Endodermal cell (in vitro differentiated cells): ENCODE measurements around the gene USP27X. TPM values are rescaled to one million over a fixed set of nuclear protein-coding genes. Genes with fewer than 3 reads are reported as not detected.
A peak's percentile ranks its signal among the peaks of the same experiment; 100 is the strongest.

ENCODE experiments used
- DNase-seq: peaks from one replicate; pipeline ENCODE4 v3.0.0-alpha.2; 2017
- H3K27ac ChIP-seq: 2 replicates; pipeline ENCODE4 v1.5.1; 2013; ENCODE audit warnings: mild to moderate bottlenecking, low read depth, low read length, moderate library complexity
- H3K27me3 ChIP-seq: 2 replicates; pipeline ENCODE4 v1.6.1; 2013; ENCODE audit warnings: mild to moderate bottlenecking, low read length, moderate library complexity; ENCODE audit not compliant: insufficient read depth, control insufficient read depth, poor library complexity, severe bottlenecking
- H3K36me3 ChIP-seq: 2 replicates; pipeline ENCODE4 v1.7.0; 2013; ENCODE audit warnings: mild to moderate bottlenecking, low read length, moderate library complexity; ENCODE audit not compliant: control insufficient read depth, insufficient read depth
- H3K4me1 ChIP-seq: one replicate; pipeline ENCODE4 v1.7.0; 2013; ENCODE audit warnings: low read length; ENCODE audit not compliant: control insufficient read depth, insufficient read depth
- H3K4me3 ChIP-seq: 2 replicates; pipeline ENCODE4 v1.5.1; 2013; ENCODE audit warnings: mild to moderate bottlenecking, low read length, moderate library complexity
- H3K9ac ChIP-seq: 2 replicates; pipeline ENCODE4 v1.6.1; 2013; ENCODE audit warnings: mild to moderate bottlenecking, low read length, moderate library complexity; ENCODE audit not compliant: poor library complexity, severe bottlenecking; ENCODE audit errors: extremely low read depth
- H3K9me3 ChIP-seq: 2 replicates; pipeline ENCODE4 v1.6.1; 2013; ENCODE audit warnings: mild to moderate bottlenecking, low read length, moderate library complexity; ENCODE audit not compliant: control insufficient read depth
- H3K27ac Mint-ChIP-seq: 2 replicates; pipeline ENCODE4 v1.8.0; 2020; ENCODE audit warnings: mixed read lengths
- H3K27me3 Mint-ChIP-seq: 2 replicates; pipeline ENCODE4 v1.8.0; 2021; ENCODE audit warnings: mild to moderate bottlenecking, mixed read lengths; ENCODE audit not compliant: insufficient read depth
- H3K36me3 Mint-ChIP-seq: 2 replicates; pipeline ENCODE4 v1.8.0; 2020; ENCODE audit warnings: low read depth, mixed read lengths
- H3K4me1 Mint-ChIP-seq: 2 replicates; pipeline ENCODE4 v1.8.0; 2020; ENCODE audit warnings: mixed read lengths
- H3K4me3 Mint-ChIP-seq: 2 replicates; pipeline ENCODE4 v1.8.0; 2020; ENCODE audit warnings: mild to moderate bottlenecking, moderate library complexity, mixed read lengths
- H3K9me3 Mint-ChIP-seq: 2 replicates; pipeline ENCODE4 v1.8.0; 2020; ENCODE audit warnings: mild to moderate bottlenecking, mixed read lengths
- CTCF ChIP-seq: fragments of 200-600 bp; sonication (generic); conservative IDR thresholded peaks from 2 replicates; pipeline ENCODE4 v1.5.0; 2021; ENCODE audit warnings: antibody characterized with exemption, mild to moderate bottlenecking
- WGBS, 2 experiments: methylation state at CpG; one replicate each; pipeline versions ENCODE4 v1.1.5 to v1.1.7; 2013; ENCODE audit warnings: missing lambda C conversion rate in 2 of 2, mixed read lengths in 1 of 2; ENCODE audit not compliant: insufficient coverage in 1 of 2, insufficient read length in 1 of 2; 5-methylcytosine and 5-hydroxymethylcytosine counted together
- total RNA-seq, 2 donors: library from RNA; stranded (reverse); fragmentation: NEBNext Ultra II Directional in 1 of 2; extraction: Animal tissue kit (Norgen Biotek cat#: 25700) in 1 of 2; gene quantifications; 2 replicates in 1 of 2; 3 replicates in 1 of 2; pipeline ENCODE4 v1.2.1, GENCODE V29; 2021

Gene USP27X
- total RNA-seq, 2 donors from 2014 or later = 7.1 to 8.2 TPM

- Histone ChIP-seq H3K9ac (no peak overlapping the region), H3K4me3 (peak overlapping the region; percentile 72), H3K9me3 (no peaks in the 10 kb centered on the region), H3K4me1 (no peaks in the 10 kb centered on the region), H3K27ac (no peak overlapping the region), H3K36me3 (no peaks in the 10 kb centered on the region), H3K27me3 (no peaks in the 10 kb centered on the region)
- H3K4me1 Mint-ChIP-seq = no peaks in the 10 kb centered on the region
- no peak overlapping the region for H3K27ac Mint-ChIP-seq
- H3K4me3 Mint-ChIP-seq = peak overlapping the region; percentile 67
- H3K27me3 Mint-ChIP-seq = peaks cover 7% of the 10 kb centered on the region
- H3K9me3 Mint-ChIP-seq = peaks cover 48% of the 10 kb centered on the region
- WGBS, 2 experiments = 33 to 100% methylated on average over 1 to 27 of the region's 28 CpGs
- no peak for TF ChIP-seq CTCF
- peaks cover 5% of the 10 kb centered on the region for H3K36me3 Mint-ChIP-seq
- peak; percentile 44 for DNase-seq
Observed at GRCh38 chrX:49878128-49878833, 1.0 kb upstream of the USP27X start.

GRCh38 chrX:49879656-49880277 lies 483 bp downstream of the USP27X start:
- Mint-ChIP-seq H3K9me3 (peaks cover 53% of the 10 kb centered on the region), H3K27me3 (peaks cover 7% of the 10 kb centered on the region), H3K27ac (no peak overlapping the region), H3K4me1 (no peaks in the 10 kb centered on the region), H3K36me3 (peaks cover 5% of the 10 kb centered on the region), H3K4me3 (peak overlapping the region; percentile 67)
- DNase-seq = no peak
- H3K27me3 ChIP-seq = no peaks in the 10 kb centered on the region
- H3K4me1 ChIP-seq = no peaks in the 10 kb centered on the region
- TF ChIP-seq CTCF = no peak
- no peak overlapping the region for H3K27ac ChIP-seq
- no peaks in the 10 kb centered on the region for H3K9me3 ChIP-seq
- H3K4me3 ChIP-seq = peak overlapping the region; percentile 83
- no peaks in the 10 kb centered on the region for H3K36me3 ChIP-seq
- 0 to 6% methylated on average over 1 to 47 of the region's 55 CpGs for WGBS, 2 experiments
- no peak overlapping the region for H3K9ac ChIP-seq

- Histone ChIP-seq H3K4me1 (no peaks in the 10 kb centered on the region), H3K27ac (no peak overlapping the region), H3K4me3 (peak overlapping the region; percentile 83), H3K9me3 (no peaks in the 10 kb centered on the region), H3K36me3 (no peaks in the 10 kb centered on the region), H3K9ac (no peak overlapping the region), H3K27me3 (no peaks in the 10 kb centered on the region)
- H3K27me3 Mint-ChIP-seq = peaks cover 7% of the 10 kb centered on the region
- no peak for DNase-seq
- no peaks in the 10 kb centered on the region for H3K4me1 Mint-ChIP-seq
- H3K27ac Mint-ChIP-seq = no peak overlapping the region
- H3K9me3 Mint-ChIP-seq = peaks cover 54% of the 10 kb centered on the region
- peak overlapping the region; percentile 67 for H3K4me3 Mint-ChIP-seq
- peaks cover 5% of the 10 kb centered on the region for H3K36me3 Mint-ChIP-seq
- 95 to 100% methylated on average over 1 to 12 of the region's 12 CpGs for WGBS, 2 experiments
- TF ChIP-seq CTCF = no peak
Observed at GRCh38 chrX:49880668-49881067, 1.4 kb downstream of the USP27X start.
